Measurements from ENCODE around the gene AOPEP.
"Not testable (repeated sequence)": the region's sequence is repeated elsewhere in the genome, so short reads cannot be mapped to it uniquely, and the experiment has no call there.

Gene AOPEP

DNA sequence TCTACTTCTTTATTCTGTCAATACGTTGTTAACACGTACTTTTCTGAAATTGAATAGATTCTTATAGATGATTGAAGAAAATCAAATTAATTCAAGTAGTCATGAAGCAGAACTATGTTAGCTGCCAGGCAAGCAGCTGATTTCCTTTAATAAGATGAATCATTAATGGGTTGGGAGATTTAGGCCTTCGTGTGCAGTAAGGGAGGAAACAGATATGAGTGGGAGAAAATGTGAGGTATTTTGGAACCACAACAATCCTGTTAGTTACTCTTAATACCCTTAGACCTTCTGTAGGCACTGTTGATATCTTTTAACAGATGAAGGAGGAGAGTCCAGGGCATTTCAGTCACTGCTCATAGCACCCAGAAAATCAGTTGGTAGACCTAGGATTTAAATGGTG lies 121.0 kb downstream of the AOPEP start:
- peak; percentile 77 for DNase-seq (ENCODE audit: low spot score)

DNA sequence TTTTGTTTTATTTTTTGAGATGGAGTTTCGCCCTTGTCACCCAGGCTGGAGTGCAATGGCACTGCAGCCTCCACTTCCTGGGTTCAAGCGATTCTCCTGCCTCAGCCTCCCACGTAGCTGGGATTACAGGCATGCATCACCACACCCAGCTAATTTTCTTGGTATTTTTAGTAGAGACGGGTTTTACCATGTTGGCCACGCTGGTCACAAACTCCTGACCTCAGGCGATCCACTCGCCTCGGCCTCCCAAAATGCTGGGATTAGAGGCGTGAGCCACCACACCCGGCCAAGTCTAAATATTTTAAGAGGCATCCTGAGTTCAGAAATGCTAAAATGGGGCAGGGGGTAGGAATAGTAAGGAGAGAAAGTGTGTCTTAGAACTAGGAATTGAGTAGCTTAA lies 122.3 kb downstream of the AOPEP start:
- DNase-seq (ENCODE audit: low spot score), result not testable (repeated sequence)

DNA sequence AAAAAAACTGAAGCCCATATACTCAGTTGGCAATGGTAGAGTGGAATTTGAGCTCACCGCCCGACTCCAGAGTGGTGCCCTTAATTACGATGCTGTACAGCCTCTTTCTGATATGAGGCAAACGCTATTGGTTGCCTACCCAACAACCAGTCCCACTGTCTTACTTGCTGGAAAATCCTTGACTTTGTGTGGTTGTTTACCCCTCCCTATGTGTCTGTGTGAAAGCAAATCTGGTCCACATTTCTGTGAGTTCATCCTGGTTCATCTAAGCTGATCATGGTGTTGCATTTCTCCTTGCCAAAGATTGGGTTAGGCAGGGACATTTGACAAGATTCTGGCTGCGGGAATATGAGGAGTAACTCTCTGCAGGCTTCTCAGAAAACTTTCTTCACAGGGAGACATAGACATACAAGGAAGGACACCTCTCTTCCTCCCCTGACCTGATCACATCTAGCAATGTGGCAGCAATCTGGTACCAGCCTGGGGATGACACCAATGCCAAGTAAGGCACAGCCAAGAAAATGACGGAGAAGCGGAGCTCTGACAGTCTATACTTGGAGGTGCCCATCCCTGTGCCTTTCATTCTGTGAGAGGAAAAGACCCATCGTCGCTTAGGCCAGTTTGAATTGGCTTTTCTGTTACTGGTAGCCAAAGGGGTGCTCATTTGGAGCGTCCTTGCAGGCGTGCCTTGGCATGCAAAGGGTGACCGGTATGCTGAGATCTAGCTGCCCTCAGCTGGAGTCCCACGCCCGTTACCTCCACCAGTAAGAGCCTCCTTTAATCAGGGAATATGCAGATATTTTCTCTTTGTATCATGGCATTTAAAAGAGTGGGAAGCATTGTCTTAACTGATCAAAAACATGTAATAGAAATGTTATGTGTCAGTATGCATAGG lies 124.3 kb downstream of the AOPEP start:
- no peak for DNase-seq (ENCODE audit: low spot score)

DNA sequence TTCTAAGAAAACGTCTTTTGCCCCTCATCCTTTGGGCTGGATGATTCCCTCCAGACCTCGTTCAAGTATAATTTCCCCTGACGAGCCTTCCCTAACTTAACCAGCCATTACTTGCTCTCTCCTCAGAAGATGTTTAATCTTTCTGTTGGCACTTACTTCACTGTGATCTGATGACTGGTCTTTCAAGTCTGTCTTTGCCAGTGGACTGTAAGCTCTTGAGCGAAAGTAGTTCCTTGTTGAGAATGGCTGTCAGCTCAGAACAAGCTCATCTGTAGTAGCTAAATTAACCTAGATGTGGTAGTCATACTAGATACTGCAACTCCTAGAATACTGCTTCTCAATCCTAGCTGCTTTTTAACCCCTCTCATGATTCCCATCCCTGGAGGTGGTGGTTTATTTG lies 125.0 kb downstream of the AOPEP start:
- no peak for DNase-seq (ENCODE audit: low spot score)

DNA sequence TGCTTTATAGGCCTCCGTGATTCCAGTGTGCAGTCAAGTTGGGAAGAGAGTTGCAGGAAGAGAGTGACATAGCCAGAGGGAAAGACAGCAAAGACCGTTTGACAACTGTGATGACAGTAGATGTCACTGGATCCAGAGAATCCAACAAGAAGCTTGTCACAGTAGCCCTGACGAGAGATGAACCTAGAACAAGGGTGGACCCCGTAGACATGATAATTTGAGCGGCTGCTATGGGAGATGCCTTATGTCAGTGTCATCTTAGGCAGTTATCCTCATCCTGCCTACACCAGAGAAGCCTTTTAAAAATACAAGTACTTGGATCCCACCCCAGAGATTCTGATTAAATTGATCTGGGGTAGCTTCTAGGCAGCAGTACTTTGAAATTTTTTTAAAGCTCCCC lies 125.4 kb downstream of the AOPEP start:
- no peak for DNase-seq (ENCODE audit: low spot score)

DNA sequence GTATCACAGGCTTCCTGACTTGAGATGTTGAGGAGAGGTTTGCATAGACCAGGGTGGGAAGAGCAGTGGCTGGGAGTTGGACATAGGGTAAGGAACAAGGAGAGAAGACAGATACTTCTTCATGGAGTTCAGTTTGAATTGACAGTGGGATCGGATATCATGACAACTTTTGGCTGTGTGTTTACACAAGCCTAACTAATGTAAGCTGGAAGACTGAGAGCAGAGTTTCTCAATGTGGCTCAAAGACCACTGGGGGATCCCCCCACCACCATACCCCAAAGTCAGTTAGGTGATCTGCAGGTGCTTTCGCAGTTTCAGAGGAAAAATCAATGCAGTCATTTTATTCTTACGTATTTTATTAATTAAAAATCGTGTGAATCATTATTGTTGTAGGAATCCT lies 125.9 kb downstream of the AOPEP start:
- DNase-seq (ENCODE audit: low spot score), result no peak

DNA sequence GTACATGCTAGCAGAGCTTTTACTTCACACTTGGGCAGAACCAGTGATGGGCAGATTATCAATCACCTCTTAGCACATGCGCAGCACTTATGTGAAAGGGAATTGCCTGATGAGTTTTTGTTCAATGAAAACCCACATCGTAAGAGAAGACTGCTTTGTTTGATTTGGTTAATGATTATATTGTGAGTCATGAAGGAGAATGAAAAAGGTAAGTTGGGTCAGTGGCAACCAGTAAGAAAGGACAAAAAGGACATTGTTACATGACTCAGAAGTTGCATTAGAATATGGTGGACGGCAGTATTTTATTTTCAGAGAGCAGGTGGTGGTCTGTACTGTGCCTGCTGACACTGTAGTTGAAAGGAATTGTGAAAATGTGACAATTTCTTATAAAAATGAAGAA lies 127.4 kb downstream of the AOPEP start:
- DNase-seq (ENCODE audit: low spot score), result no peak

DNA sequence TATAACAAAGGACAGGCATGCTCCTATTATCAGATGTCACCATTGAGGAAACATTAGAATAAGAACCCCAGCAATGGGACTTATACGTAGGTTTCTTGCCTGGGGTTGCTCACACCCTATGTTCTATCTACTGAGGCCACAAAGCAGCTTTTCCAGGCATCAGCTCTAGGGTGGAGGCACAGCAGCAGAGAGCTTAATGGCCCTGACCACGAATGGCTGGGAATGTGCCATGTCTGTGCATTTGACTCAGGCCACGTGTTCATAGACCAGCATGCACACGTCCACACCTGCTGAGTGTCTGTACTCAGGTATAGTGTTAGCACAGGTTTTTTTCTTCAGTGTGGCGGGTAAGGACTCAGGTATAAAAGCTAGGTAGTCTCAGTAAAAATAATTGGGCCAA lies 129.4 kb downstream of the AOPEP start:
- no peak for DNase-seq (ENCODE audit: low spot score)

DNA sequence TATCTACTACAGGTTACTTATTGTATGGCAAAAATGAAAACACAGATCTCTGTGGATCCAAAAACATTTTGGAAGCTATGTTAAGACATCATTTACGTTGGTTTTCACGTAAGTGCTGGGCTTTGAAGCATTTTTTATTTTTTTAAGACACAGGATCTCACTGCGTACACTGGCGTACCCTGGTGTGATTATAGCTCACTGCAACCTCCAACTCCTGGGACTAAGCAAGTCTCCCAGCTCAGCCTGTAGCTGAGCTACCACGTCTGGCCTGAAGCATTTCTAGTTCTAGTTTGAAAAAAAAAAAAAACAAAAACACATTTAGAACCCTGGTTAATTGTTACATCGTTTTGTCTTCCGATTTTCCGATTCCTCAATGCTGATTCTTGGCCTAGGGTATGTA lies 131.3 kb downstream of the AOPEP start:
- DNase-seq (ENCODE audit: low spot score), result no peak

DNA sequence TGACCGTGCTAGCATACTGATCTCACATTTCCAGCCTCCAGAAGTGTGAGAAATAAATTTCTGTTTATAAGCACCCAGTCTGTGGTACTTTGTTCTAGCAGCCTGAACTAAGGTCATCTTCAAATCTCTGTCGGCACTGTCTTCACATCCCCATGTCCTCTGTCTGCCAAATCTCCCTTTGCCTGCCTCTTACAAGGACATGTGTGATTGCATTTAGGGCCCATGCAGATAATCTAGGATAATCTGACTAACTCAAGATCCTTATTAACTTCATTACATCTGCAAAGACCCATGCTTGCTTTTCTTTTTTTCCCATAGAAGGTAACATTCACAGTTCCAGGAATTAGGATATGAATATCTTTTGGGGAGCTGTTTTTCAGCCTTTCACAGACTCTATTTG lies 132.7 kb downstream of the AOPEP start:
- no peak for DNase-seq (ENCODE audit: low spot score)

DNA sequence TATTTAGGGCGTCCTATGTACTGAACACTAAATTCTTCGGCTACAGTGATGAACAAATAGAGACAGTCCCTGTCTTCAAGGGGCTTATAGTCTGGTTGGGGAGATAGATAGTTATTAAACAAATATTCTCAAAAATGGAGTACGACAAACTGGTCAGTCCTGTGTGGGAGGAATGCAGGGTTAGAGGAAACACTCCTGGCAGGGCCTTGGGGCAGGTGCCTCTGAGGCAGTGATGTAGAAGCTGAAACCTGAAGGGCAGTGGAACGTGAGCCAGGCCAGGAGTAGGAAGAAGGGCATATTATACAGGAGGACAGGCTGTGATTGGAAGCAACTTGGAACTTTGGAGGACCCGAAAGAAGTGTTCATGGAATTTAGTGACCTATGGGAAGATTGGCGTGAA lies 133.4 kb downstream of the AOPEP start:
- DNase-seq (ENCODE audit: low spot score), result no peak

DNA sequence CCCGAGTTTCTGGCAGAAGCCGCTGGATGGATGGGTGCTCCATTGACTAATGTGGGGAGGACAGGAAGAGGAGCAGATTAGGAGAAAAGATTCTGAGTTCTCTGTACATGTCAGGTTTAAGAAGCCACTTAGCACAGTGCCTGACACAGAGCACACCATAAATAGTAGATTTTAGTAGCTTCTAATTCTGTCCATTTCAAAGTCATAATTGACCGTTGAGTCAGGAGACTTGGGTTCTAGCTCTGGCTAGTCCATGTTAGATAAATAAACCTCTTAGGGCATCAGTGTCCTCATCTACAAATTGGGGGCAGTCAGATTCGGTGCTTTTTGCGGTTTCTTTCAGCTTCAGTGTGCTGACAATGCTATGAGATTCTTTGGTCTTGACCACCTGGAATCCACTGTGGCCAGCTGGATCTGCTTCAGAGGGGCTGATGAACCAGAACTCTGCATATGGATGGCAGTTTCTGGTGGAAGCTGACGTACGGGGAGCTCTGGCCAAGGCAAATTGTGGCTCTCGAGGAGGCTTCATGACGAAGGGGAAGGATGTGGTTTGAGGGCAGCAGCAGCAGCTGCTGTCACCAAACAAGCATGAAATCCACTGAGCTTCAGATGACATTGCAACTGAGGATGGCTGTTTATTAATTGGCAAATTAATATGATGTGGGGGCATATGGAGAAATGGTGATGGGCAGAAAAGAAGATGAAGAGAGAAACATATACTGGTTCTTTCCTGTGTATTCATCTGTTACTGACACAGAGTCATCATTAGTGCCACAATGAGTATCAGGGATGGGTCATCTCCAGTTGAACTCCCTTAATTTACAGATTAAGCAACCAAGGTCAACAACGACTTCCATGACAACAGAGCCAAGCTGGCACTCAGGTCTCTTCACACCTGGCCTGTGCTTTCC lies 134.4 kb downstream of the AOPEP start:
- peak; percentile 37 for DNase-seq (ENCODE audit: low spot score)

DNA sequence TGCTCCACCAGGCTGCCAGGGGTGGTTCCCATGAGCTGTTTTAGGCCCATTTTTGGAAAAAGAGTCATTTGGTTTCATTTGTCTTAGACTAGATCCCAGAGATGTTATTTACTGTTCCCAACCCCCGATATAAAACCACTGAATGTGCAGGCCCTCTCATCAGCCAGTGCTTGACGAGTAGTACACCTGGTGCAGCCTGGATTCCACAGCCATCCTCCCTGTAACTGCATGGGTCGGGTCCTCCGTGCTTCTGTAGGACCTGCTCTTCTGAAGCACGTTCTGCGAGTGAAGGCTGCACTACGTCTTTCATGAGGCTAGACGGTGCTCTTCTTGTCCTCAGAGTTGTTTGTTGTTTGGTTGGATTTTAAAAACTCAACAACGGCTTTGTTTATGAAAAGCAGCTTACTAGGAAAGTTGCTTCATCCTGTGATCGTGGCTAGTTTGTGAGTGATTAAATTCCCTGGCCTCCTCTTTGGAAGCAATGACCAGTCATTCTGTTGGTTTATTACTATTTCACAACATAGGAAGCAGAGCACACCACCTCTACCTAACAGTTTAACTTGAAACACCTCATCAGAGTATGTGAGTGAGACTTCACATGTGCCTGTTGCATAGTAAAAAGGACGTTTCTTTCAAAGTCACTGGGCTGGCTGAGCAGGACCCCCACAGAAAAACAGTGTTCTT lies 135.2 kb downstream of the AOPEP start:
- DNase-seq (ENCODE audit: low spot score), result peak; percentile 68

DNA sequence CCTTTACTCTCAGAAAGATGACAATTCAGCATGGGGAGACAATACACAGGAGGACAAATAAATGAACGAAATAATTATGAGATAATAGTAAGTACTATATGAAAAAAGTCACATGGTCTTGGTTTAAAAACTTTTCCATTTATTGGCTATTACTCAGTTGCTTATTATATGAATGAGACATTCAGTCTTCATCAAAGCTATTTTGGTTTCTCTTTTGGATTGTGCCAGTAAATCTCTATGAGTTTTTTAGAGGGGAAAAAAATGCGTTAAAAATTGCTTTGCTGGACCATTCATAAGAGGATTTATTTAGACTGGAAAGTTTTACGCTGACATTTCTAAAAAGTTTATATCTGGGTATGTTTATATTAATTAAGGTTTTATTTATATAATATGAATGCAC lies 137.7 kb downstream of the AOPEP start:
- no peak for DNase-seq (ENCODE audit: low spot score)

DNA sequence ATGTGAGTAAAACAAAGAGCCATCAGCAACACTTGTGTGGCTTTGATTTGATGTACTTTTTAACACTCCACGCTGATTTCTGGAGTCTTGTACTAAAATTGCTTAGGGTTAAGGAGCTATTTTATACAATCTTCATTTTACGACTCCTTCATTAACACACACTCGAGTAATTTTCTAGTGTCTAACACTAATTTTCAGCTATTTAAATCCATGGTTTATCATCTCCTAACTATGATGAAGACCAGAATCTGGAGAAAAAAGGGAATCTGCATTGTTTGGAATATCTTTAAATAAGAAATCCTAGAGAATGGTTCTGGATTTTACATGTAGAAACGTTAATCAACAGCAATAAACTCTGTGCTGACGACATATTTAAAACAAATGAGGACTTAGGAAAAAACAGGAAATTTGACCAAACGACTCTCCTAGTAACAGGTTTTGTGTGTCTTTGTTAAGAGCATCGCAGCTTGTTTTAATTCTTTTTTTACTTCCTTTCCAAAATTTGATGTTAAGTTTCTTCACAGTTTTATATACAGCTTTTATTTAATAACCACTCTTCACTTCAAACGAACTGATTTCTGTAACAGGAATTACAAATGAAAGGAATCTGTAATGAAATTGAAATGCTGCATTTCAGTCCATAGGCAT lies 138.5 kb downstream of the AOPEP start:
- DNase-seq (ENCODE audit: low spot score), result no peak

DNA sequence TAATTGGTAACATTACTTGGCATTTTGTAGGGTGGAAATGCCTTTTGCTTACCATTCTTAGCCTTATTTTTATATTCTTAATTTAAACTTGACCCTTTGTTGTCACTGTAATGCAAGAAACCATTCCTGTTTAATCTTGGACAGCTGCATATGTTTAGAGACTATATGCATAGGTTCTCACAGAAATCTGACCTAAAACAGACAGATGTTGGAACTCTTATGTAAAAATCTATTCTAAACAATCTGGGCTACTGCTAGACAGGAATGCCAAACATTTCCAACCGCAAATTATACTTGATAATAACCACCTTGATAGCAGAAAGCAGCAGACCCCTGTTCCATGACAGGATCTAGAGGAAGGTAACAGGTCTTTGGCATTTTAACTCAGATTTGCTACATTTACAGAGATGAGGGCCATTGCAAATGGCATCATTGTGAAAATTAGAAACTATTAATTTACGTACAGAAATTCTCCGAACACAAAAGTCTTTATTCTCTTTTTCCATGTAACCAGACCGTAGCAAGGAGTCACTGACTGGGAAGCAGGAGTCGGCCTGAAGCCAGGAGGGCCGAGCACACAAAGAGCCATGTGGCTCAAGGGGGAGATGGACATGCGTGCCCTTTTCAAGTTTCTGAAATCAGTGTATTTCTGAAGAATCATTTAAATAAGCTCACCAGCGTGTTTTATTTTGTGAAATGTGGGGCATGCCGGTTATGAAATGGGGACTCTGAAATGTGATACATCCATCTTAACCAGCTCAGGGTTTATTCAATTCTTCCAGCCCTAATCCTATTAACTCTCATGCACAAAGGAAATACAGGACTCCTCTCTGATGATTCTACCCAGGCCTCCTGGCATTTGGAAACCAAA lies 139.3 kb downstream of the AOPEP start:
- no peak for DNase-seq (ENCODE audit: low spot score)

DNA sequence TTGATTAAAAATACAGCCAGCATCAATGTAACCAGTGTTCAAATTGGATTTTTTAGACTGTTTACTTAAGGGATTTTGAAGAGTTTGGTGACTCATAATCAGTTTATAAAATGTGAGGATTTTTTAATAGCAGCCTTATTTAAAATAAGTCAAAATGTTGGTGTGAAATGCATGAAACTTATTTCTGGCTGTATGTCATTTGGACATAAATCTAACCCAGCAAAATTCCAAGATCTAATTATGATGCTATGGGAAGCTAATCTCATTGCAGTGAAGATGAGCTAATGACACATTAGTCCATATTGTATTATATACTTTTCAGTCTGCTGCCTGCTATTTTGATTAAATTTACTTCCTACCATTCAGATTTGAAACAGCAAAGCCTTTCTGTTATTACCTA lies 140.3 kb downstream of the AOPEP start:
- no peak for DNase-seq (ENCODE audit: low spot score)

DNA sequence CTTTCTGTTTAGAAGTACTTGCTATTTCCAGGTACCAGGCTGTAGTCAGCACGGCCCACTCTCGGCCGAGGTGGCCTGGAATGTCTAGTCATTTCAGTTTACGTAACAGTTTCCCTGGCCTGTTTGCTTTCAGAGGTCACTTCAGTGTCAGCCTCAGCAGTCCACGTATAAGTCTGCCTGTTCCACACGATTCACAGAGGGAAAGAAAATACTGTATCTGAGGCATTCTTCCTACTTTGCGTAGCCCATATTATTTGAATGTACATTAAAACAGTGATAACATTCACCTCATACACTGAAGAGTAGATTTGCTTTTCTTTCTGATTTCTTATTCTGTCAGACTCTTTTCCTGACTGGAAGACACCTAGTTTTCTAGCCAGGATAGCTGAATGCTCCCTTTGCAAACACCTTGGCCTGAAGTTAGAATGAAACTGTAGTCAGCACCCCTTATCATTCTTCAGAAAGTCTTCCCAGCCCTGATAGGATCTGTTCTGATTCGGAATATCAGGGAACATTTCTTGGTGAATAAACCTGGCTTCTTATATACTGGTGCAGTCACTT lies 140.9 kb downstream of the AOPEP start:
- DNase-seq (ENCODE audit: low spot score), result peak; percentile 65

DNA sequence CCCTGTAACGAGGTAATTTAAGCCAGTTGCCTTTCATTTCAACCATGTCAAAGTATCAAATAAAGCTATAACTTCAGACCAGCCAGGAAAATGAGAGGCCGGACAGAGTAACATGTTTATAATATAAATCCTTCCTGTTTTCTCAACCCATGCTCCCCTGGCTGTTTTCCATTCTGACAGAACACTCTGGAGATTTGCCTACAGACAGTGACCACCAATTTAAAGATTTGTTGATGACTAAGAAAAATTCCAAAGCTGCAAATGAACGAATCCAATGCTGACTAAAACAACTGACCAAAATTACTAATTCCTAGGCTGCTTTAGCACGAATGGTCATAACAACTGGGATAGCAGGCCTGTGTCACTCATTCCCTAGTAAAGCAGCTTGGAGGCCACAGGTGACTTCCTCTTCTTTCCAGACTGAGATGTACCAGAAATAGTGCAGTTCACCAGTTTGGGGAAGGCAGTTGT lies 141.4 kb downstream of the AOPEP start:
- DNase-seq (ENCODE audit: low spot score), result peak; percentile 68

DNA sequence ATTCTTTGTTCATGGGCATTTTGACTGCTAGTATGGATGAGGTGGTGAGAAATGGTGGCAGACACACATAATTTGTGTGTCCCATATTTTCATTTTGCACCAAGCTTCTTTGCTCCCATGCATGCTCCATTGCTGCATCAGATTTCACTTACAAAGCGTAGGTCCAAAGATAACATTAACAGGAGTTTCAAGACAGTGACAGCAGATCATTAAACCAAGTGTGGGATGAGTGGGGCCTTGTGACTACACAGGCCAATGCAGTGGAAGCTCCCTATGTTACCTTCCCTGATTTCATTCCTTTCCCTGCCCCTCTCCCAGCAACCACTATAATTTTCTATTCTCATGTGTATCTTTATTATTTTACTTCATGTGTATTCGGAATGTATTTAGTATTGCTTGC lies 142.0 kb downstream of the AOPEP start:
- DNase-seq (ENCODE audit: low spot score), result no peak

DNA sequence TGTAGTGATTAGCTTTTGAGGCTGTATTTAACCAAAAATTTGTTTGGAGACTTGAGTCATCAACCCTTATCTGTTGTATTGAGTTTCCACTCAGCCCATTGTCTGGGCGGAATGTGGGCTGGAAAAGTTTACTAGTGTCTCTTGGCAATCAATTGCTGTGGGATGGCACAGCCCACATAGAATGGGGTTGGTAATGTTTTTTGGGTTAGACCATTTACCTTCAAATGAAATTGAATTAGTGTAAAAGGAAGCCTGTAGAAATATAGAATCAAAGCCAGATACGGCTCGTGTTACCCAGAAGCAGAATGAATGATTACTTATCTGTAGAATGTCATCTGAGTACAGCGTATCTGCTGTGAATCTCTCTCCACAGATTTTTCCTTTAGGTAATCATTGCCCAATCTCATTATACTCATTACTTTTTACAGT lies 142.9 kb downstream of the AOPEP start:
- DNase-seq (ENCODE audit: low spot score), result peak; percentile 37
